Activated CD8-positive, alpha-beta memory T cell treated with anti-CD3 and anti-CD28 coated beads, Interleukin-2, amount 50 U/mL, for 4 hours (primary cell): ENCODE results near the gene PPP6R1.

Source experiments
- DNase-seq: peaks from one replicate; pipeline ENCODE4 v3.0.0-alpha.2; 2020

The PPP6R1 gene

GRCh38 chr19:55279770-55280643, 21.2 kb upstream of the PPP6R1 start, which contains the start of gene HSPBP1:
HSPBP1 (minus strand) TSS chr19:55280110; CDS start chr19:55279608, 502 bp downstream.
- peak; percentile 92 for DNase-seq

- no peak for DNase-seq
Measured at GRCh38 chr19:55279340-55279739, 20.5 kb upstream of the PPP6R1 start.

- DNase-seq: no peak
Measured at GRCh38 chr19:55278391-55279135, 19.7 kb upstream of the PPP6R1 start.

GRCh38 chr19:55277494-55277893, 18.7 kb upstream of the PPP6R1 start:
- no peak for DNase-seq

GRCh38 chr19:55276720-55277430, 18.1 kb upstream of the PPP6R1 start:
- DNase-seq: no peak

- DNase-seq: no peak
Measured at GRCh38 chr19:55275851-55276719, 17.3 kb upstream of the PPP6R1 start.

GRCh38 chr19:55273978-55274707, 15.3 kb upstream of the PPP6R1 start:
- no peak for DNase-seq

- no peak for DNase-seq
Measured at GRCh38 chr19:55272142-55272541, 13.3 kb upstream of the PPP6R1 start.

GRCh38 chr19:55270172-55270942, 11.5 kb upstream of the PPP6R1 start:
- no peak for DNase-seq

GRCh38 chr19:55269299-55269698, 10.5 kb upstream of the PPP6R1 start:
- no peak for DNase-seq

- DNase-seq: no peak
Measured at GRCh38 chr19:55266840-55267239, 8.0 kb upstream of the PPP6R1 start.

GRCh38 chr19:55266404-55266803, 7.6 kb upstream of the PPP6R1 start:
- no peak for DNase-seq

- DNase-seq: no peak
Measured at GRCh38 chr19:55265723-55266386, 7.0 kb upstream of the PPP6R1 start.

GRCh38 chr19:55265173-55265572, 6.4 kb upstream of the PPP6R1 start:
- no peak for DNase-seq

- no peak for DNase-seq
Measured at GRCh38 chr19:55264531-55264930, 5.7 kb upstream of the PPP6R1 start.

- no peak for DNase-seq
Measured at GRCh38 chr19:55262359-55262758, 3.5 kb upstream of the PPP6R1 start.

- DNase-seq: no peak
Measured at GRCh38 chr19:55261671-55262126, 2.9 kb upstream of the PPP6R1 start.

- DNase-seq: no peak
Measured at GRCh38 chr19:55259540-55260210, 858 bp upstream of the PPP6R1 start.

GRCh38 chr19:55258476-55258827, 365 bp downstream of the PPP6R1 start:
- DNase-seq: peak; percentile 59
